HG03460 (cell line): ENCODE measurements around the gene TUBGCP2.
"Not testable (repeated sequence)": the region's sequence is repeated elsewhere in the genome, so short reads cannot be mapped to it uniquely, and the experiment has no call there.

Experiments used
- ATAC-seq: cut with Tn5 transposase; IDR thresholded peaks from one replicate; pipeline ENCODE4 v1.9.1; 2021; ENCODE audit not compliant: unreplicated experiment

The TUBGCP2 gene

DNA sequence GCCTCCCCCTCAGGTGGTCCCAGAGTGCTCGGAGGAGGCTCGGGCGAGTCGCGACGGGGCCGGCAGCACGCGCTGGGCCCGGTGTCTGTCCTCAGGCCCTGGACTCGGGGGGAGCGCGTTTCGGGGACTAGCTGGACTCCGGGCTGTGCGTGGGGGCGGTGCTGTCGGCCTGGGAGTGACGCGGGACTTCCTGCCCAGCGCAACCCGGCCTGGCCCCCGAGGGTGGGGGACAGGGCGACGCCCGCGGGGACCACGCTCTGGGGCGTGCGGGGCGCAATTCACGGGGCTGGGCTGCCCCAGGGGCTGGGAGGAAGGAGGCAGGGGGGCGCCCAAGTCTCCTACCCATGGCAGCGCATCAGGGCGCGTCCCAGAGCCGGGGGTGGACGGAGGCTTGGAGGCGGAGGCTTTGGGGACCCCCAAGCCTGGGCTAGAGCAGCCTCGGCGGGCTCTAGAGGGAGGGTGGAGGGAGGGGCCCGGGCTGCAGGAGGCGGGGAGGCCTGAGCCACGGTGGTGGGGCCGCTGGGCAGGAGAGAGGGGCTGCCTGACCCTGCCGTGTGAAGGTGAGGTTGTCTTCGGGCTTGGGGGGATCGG, 73.3 kb downstream of the TUBGCP2 start:
- no peak for ATAC-seq

DNA sequence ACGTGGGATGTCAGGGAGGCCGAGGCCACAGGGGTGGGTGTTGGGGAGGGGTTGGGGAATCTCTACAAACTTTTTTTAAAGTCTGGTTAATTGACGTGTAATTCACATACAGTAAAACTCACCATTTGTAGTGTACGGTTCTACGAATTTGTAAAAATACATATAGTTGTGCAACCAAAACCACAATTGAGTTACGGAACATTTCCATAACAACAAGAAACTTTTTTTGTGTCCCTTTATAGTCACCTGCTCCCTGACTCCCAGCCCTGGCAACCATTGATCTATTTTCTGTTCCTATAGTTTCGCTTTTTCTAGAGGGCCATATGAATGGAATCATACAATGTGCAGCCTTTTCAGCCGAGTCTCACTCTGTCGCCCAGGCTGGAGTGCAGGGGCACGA, 73.9 kb downstream of the TUBGCP2 start:
- ATAC-seq, result not testable (repeated sequence)

- no peak for ATAC-seq
Measured at GRCh38 chr10:133231946-133232574, 76.6 kb downstream of the TUBGCP2 start.

DNA sequence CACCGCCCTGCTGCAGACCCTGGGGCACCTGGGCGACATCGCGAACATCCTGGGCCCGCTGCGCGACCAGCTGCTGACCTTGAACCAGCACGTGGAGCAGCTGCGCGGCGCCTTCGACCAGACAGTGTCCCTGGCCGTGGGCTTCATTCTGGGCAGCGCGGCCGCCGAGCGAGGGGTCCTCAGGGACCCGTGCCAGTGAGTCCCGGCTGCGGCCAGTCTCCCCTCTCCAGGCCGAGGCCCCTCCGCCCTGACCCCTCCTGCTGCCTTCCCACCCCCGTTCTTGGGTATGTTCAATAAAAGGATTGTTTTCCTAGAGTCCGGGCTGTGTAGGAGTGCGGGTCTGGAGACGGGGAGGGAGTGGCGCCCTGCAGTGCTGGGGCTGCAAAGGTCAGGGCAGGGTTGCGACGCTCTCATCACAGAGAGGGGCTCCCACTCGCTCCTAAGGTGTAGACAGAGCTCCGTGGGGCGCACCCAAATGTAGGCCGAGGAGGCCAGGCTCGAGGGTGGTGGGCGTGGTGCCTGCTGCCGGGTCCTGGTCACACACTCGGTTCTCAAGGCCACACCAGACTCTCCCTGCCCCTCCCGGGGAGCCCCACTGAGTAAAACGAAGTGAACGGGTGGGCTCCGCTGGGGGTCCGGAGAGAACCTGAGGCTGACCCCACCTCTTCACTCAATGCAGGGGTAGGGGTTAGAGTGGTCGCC, 77.3 kb downstream of the TUBGCP2 start:
- no peak for ATAC-seq

GRCh38 chr10:133230387-133231195, 78.1 kb downstream of the TUBGCP2 start:
- ATAC-seq, result no peak

- ATAC-seq, result no peak
Measured at GRCh38 chr10:133230044-133230361, 78.7 kb downstream of the TUBGCP2 start, which contains the start of gene UTF1. TSS of gene UTF1 (plus strand) at chr10:133230217. CDS start at chr10:133230289, 72 bp downstream.

DNA sequence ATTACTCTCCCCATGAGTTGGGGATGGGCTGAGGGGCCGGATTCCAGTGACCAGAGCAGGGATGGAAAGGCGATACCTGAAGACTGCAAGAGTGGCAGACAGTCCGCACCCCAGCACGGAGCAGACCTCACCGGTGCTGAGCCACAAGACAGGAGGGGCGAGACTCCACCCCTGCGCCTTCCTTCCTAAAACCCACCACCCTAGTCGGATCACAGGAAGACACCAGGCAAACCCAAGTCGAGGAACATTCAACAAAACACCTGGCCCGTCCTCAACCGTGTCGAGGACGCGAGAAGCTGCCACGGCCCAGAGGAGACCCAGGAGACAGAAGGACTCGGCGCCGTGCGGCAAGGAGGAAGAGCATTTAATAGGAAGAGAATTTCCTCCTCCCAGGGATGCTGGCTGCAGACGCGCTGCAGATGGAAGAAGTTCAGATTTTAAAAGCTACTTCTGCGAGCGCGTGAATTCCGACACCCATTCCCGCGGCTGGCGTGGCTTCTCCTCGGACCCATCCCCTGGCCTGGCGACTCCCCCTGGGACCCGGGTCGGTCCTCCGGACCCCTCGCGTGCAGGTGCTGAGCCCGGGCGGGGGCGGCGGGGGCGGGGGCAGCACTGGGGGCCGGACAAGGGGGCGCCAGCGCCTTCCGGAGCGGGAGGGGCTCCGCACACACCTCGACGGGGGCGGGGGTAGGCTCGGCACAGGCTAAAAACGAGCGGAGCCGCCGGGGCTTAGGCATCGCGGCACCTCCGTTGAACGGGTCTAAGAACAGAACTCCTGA, 79.2 kb downstream of the TUBGCP2 start:
- ATAC-seq, result no peak
